GM12864 (cell line): ENCODE data around the gene OR4C45.
"Not testable (repeated sequence)": the region's sequence is repeated elsewhere in the genome, so short reads cannot be mapped to it uniquely, and the experiment has no call there.

Source experiments
- DNase-seq: peaks from one replicate; pipeline ENCODE4 v3.0.0-alpha.2; 2011; ENCODE audit warnings: low read depth
- H3K4me3 ChIP-seq: 2 replicates; pipeline ENCODE4 v1.5.1; 2011; ENCODE audit warnings: mild to moderate bottlenecking, low read depth, low read length, control low read depth
- TF ChIP-seq, protein P1 (sequence below): IDR thresholded peaks from 2 replicates; pipeline ENCODE4 v1.5.1; 2011; ENCODE audit warnings: low read depth, mild to moderate bottlenecking, moderate library complexity, low read length, control low read depth, inconsistent platforms; ENCODE audit errors: missing control alignments

OR4C45 gene

DNA sequence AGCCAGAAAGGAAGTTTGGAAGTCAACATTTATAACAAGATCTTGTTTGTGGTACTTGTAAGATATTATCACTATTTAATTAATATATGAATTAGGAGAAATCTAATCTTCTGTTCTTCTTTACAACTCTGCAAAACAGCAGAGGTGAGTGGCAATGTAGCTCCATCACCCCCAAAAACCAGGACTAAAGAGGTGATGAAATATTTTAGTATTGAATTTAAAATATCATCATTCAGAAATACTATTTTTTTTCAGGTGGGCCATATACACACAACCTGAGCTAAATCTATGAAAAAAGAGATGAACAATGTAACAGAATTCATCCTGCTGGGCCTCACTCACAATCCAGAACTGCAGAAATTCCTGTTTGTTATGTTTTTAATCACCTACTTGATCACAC, at the start of gene OR4C45:
Gene OR4C45, plus strand, starts transcription at position 301 of the 400 bp plus-strand sequence.
- TF ChIP-seq, protein P1, sequence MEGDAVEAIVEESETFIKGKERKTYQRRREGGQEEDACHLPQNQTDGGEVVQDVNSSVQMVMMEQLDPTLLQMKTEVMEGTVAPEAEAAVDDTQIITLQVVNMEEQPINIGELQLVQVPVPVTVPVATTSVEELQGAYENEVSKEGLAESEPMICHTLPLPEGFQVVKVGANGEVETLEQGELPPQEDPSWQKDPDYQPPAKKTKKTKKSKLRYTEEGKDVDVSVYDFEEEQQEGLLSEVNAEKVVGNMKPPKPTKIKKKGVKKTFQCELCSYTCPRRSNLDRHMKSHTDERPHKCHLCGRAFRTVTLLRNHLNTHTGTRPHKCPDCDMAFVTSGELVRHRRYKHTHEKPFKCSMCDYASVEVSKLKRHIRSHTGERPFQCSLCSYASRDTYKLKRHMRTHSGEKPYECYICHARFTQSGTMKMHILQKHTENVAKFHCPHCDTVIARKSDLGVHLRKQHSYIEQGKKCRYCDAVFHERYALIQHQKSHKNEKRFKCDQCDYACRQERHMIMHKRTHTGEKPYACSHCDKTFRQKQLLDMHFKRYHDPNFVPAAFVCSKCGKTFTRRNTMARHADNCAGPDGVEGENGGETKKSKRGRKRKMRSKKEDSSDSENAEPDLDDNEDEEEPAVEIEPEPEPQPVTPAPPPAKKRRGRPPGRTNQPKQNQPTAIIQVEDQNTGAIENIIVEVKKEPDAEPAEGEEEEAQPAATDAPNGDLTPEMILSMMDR = no peak
- no peak within 1 kb of the TSS for H3K4me3 ChIP-seq
- no peak for DNase-seq

DNA sequence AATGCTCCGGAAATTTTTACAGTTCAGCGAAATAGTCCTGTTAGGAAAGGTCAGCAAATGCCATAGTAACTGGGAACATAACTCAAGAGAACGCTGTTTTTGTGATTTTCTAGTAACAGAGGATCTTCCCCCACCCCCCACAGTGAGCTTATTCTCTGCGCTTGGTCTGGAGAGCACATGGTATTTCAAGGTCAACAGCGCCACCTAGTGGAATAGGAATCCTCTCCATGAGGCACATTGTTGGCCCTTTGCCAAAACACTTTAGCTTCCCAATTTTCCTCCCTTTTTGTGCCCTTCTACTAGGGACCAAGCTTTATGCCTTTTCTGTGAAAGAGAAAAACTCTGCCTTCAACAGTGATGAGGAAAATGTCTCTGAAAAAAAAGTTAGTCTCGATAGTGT, 37.1 kb upstream of the OR4C45 start:
- DNase-seq = peak; percentile 12
- no peak overlapping the region for H3K4me3 ChIP-seq
- TF ChIP-seq, protein P1 = peak; percentile 58

DNA sequence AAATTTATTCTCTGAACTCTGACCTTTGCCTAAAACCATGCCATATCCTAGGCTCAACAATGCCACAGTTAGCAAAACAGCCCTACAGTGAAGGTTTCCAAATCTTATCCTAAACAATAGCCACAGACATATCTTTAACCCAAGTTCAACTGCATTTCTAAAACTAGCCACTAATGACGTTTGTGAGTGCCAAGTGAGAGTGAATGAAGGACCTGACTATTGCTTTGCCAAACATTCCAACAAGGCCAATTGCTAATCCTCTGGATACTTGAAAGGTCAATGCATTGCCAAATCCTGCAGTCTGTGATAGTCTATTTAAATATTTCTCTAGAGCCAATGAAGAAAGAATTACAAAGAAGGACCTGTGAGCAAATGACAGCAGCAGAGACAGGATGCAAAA, 2.5 kb upstream of the OR4C45 start:
- DNase-seq = no peak
- TF ChIP-seq, protein P1 = no peak
- no peak overlapping the region for H3K4me3 ChIP-seq

DNA sequence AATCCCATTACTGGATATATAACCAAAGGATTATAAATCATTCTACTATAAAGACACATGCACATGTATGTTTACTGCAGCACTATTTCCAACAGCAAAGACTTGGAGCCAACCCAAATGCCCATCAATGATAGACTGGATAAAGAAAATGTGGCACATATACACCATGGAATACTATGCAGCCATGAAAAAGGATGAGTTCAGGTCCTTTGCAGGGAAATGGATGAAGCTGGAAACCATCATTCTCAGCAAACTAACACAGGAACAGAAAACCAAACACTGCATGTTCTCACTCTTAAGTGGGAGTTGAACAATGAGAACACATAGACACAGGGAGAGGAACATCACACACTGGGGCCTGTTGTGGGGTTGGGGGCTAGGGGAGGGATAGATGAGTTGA, 3.6 kb downstream of the OR4C45 start:
- not testable (repeated sequence) for DNase-seq, H3K4me3 ChIP-seq

DNA sequence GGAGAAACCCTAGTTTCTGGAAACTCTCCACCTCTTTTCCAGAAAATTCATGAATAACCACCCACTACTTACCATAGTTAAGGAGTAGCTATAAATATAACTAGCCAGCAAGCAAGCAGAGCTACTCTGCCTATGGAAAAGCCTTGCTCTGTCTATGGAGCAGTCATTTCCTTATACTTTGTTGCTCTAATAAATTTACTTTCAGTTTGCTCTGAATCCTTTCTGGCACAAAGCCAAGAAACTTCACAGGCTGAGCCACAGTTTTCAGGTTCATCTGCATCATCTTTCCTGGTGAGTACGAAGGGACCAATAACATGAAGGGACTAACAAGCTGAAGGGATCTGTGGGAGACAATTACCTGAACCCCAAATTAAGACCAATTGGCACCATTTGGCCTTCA, 4.6 kb downstream of the OR4C45 start:
- H3K4me3 ChIP-seq = no peak overlapping the region
- TF ChIP-seq, protein P1 = no peak
- no peak for DNase-seq

DNA sequence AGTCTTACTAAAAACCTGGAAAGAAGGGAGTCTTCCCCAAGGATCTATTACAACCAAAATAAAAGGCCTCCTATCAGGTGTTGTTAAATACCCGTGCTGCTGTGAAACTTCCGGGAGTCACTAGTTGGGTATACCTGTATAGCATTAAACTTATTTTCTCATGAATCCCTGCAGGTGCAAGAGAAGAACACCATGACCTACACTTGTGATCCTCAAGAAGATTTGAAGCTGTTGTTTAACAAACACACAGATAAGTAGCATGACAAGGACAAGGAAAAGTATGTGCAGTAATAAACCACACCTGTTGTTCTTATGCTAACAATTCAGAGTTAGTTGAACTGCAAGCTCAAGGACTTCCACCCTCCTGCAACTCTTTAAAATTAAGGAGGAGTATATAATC, 12.0 kb downstream of the OR4C45 start:
- H3K4me3 ChIP-seq = no peak overlapping the region
- no peak for DNase-seq
- TF ChIP-seq, protein P1 = no peak

DNA sequence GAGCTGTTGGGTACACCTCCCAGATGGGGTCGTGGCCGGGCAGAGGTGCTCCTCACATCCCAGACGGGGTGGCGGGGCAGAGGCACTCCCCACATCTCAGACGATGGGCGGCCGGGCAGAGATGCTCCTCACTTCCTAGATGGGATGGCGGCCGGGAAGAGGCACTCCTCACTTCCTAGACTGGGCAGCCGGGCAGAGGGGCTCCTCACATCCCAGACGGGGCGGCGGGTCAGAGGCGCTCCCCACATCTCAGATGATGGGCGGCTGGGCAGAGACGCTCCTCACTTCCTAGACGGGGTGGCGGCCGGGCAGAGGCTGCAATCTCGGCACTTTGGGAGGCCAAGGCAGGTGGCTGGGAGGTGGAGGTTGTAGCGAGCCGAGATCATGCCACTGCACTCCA, 30.4 kb downstream of the OR4C45 start:
- DNase-seq, H3K4me3 ChIP-seq: not testable (repeated sequence)

DNA sequence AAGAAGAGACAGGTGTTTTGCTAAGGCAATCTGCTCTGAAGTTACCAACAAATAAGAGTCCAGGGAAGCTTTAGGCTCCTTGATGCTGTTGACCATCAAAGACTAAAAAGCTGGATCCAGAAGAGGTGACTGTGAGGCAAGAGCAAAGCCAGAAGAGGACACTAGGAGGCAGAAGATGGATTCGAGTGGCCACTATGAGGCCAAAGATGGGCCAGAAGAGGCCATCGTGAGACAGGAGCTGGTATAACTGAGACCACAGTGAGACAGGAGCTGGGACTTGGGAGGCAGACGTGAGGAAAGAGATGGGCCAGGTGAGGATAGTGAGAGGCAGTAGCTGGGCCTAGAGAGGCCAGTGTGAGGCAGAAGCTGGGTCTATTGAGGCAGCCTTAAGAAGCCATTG, 37.7 kb downstream of the OR4C45 start:
- no peak for DNase-seq
- H3K4me3 ChIP-seq = no peak overlapping the region
- TF ChIP-seq, protein P1 = no peak
